Retinal pigment epithelial cell (primary cell): ENCODE data around the gene IFNA2.
"Not testable (repeated sequence)": the region's sequence is repeated elsewhere in the genome, so short reads cannot be mapped to it uniquely, and the experiment has no call there.

Experiments used
- DNase-seq: peaks from one replicate; pipeline ENCODE4 v3.0.0-alpha.2; 2010; ENCODE audit warnings: low read depth
- H3K4me3 ChIP-seq: 2 replicates; pipeline ENCODE4 v1.5.1; 2011; ENCODE audit warnings: mild to moderate bottlenecking, low read length, control low read depth, moderate library complexity
- TF ChIP-seq, protein P1 (sequence below): conservative IDR thresholded peaks from 2 replicates; pipeline ENCODE4 v1.5.1; 2011; ENCODE audit warnings: low read depth, low read length, control low read depth, inconsistent platforms

IFNA2 gene

GRCh38 chr9:21385131-21385670, at the start of gene IFNA2:
TSS of gene IFNA2 (minus strand) at chr9:21385398. CDS start at chr9:21385329, 69 bp downstream.
- no peak for DNase-seq
- no peak within 1 kb of the TSS for H3K4me3 ChIP-seq
- TF ChIP-seq, protein P1, sequence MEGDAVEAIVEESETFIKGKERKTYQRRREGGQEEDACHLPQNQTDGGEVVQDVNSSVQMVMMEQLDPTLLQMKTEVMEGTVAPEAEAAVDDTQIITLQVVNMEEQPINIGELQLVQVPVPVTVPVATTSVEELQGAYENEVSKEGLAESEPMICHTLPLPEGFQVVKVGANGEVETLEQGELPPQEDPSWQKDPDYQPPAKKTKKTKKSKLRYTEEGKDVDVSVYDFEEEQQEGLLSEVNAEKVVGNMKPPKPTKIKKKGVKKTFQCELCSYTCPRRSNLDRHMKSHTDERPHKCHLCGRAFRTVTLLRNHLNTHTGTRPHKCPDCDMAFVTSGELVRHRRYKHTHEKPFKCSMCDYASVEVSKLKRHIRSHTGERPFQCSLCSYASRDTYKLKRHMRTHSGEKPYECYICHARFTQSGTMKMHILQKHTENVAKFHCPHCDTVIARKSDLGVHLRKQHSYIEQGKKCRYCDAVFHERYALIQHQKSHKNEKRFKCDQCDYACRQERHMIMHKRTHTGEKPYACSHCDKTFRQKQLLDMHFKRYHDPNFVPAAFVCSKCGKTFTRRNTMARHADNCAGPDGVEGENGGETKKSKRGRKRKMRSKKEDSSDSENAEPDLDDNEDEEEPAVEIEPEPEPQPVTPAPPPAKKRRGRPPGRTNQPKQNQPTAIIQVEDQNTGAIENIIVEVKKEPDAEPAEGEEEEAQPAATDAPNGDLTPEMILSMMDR: no peak

DNA sequence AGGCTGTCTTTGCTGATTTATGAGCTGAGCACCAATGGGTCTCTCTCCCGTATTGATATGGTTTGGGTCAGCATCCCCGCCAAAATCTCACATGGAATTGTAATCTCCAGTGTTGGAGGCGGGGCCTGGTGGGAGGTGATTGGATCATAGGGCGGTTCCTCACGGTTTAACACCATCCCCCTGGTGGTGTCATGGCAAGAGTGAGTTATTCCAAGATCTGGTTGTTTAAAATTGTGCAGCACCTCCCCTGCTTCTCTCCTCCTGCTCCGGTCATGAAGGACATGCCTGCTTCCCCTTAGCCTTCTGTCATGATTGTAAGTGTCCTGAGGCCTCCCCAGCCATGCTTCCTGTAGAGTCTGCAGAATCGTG, 49.8 kb upstream of the IFNA2 start:
- not testable (repeated sequence) for DNase-seq, H3K4me3 ChIP-seq

- DNase-seq: peak; percentile 36
- TF ChIP-seq, protein P1: peak; percentile 68
Measured at GRCh38 chr9:21434202-21435014, 49.2 kb upstream of the IFNA2 start.

DNA sequence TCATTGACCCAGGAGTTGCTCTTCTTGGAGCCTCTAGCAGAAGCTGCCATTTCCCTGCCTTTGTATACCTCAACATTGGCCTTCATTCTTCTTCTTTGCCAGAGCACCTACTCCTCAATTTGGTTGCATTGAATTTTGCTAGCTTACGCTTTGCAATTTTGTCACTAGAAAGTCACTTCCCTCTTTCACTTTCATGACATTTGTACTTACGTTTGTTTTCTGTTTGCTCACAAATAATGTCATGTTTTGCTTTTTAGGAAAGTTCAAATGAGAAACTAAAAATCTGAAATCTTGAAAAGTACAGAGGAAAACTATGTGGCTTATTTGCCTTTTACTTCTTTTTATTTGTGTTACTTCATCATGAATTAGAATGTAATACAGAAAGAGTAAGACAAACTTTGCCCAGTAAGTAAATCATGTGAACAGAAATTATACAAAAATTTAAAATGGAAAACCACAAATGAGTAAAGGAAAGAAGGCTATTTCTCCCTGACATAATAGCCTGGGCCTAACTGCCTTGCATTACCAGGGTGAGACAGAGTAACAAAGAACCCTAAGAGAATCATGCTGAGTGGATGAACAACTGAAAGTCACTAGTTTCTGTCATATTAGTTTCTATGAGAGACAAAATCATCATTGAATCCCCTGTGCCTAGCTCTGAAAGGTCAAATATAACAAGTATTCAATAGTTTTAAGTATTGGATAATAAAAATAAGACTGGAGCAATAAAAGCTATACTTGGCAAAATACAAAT, 47.7 kb upstream of the IFNA2 start:
- no peak for DNase-seq
- no peak overlapping the region for H3K4me3 ChIP-seq
- TF ChIP-seq, protein P1: no peak

More at GRCh38 chr9:21434202-21435014, 49.2 kb upstream of the IFNA2 start:
- H3K4me3 ChIP-seq: no peak overlapping the region

- no peak overlapping the region for H3K4me3 ChIP-seq
- DNase-seq: no peak
- TF ChIP-seq, protein P1: no peak
Measured at GRCh38 chr9:21429191-21429590, 44.0 kb upstream of the IFNA2 start.

GRCh38 chr9:21428235-21428634, 43.0 kb upstream of the IFNA2 start:
- DNase-seq: no peak
- H3K4me3 ChIP-seq: no peak overlapping the region
- TF ChIP-seq, protein P1: no peak

DNA sequence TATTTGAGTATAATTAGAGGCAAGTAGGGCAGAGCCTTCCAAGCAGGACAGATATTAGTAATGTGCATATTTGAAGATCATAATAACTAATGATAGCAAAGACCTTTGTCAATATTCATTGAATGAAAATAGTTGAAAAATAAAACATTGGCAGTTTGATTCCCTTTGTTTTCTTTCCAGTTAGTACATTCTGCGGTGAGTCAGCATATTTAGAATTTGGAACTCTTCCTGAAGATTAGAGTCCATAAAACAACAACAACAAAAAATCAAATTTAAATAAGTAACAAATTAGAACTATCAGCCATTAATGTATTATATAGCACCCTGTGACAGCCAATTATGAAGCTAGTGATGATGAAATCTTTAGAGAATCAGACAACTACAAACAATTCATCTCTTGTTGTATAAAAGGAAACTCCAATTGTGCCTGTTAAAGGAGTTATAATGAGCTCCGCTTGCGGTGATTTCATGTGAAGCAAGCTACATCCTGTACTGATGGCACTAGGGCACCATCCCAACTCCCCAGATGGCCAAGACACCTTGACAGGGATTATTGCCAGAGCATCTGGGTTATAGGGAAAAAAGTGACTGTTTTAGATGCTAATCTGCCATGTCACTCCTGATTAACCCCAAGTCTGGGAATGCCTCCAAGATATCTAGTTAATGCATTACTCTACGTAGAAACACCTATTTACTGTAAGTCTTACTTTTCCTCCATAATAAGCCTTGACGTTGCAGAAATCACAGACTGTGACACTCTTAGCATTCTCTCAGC, 30.5 kb upstream of the IFNA2 start:
- H3K4me3 ChIP-seq: no peak overlapping the region
- DNase-seq: peak; percentile 69
- TF ChIP-seq, protein P1: no peak
